Stimulated activated CD8-positive, alpha-beta memory T cell treated with anti-CD3 and anti-CD28 coated beads, Interleukin-15, amount 100 ng/mL, for 4 hours (primary cell): Measurements from ENCODE around the gene HEMGN.
"Not testable (repeated sequence)": the region's sequence is repeated elsewhere in the genome, so short reads cannot be mapped to it uniquely, and the experiment has no call there.

Experiments used
- DNase-seq, 2 donors: peaks; one replicate each; pipeline ENCODE4 v3.0.0-alpha.2; 2020; ENCODE audit warnings: low read depth in 2 of 2

HEMGN gene, protein sequence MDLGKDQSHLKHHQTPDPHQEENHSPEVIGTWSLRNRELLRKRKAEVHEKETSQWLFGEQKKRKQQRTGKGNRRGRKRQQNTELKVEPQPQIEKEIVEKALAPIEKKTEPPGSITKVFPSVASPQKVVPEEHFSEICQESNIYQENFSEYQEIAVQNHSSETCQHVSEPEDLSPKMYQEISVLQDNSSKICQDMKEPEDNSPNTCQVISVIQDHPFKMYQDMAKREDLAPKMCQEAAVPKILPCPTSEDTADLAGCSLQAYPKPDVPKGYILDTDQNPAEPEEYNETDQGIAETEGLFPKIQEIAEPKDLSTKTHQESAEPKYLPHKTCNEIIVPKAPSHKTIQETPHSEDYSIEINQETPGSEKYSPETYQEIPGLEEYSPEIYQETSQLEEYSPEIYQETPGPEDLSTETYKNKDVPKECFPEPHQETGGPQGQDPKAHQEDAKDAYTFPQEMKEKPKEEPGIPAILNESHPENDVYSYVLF

DNA sequence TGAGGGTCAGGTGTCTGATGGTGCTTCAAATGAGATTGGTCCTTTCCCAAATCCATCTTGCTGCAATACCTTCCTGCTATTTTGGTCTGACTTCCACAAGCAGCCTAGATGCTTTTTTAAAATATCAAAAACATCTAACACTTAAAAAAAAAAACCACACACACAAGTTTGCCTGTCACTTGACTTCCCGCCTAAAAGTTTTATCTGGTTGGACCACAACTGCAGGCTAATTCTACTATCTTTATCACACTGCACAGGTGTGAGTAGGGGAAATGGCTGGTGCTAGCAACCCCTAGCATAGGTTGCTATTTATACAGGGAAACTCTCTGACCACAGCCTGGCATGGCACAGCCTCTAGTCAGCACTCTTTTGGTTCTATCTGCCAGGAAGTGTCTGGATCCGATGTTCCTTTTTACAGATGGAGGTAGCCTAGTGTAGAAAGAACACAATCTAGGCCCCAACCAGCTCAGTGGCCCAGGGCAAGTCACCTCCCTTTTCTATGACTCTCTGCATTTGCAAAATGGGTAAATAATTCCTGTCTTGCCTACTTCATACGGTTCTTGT is at the start of gene HEMGN:
Gene HEMGN, minus strand, starts transcription at position 92 of the 564 bp plus-strand sequence. Its CDS starts 36 bp downstream, at position 56.
- peak in 1 of 2 donors; percentile 14 for DNase-seq

DNA sequence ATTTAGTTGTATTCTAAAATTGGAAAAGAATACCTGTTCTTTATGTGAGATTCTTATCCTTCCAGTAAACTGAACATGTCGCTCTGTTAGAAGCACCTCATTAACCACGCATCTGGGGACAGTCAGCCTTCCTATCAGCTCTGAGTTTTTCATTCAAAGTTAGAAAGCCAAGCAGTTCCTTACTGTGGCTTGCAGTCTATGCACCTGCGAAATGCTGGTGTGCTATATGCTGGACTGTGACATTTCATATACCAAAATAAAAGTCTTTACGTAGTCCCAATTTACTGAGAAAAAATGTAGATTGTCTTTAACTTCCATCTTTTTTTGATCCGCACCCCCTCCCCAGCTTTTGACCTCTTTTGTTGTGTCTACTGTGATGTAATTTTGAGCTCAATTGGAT is 49.5 kb upstream of the HEMGN start:
- no peak for DNase-seq

DNA sequence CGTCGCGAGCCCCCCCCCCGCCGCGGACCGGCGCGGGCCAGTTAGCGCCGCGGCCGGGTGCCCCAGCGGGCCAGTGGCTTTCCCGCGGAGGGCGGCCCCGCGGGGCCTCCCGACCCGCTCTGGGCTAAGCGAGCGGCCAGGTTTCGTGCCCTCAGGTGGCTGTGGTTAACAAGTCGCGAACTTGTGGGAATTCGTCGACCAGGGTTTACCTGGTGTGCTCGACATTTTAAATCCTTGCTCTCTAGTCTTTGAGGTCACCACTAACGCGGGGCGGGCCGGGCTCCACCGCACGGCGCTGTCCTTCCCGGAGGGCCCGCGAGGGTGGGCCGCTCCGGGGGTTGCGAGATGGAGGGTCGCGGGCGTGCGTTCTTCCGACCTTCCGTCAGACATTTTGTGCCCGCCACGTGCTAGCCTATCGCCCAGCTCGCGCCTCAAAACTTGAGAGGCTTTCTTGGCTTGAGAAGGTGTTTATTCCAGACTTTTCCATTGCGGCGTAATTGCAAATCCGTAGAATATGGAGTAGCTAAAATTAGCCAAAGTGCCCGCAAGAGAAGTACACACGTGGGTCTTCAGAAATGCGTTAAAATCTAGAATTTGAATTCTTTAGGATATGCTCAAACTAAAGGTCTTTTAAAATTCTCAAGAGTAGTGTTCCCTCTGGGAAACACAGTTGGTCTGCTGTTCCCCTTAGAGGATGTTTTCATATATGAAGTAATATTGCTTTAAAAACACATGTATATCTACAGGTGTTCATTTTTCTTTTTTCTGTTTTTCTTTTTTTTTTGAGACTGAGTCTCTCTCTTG is 47.3 kb upstream of the HEMGN start:
- DNase-seq, result peak; percentile 19 to 36

DNA sequence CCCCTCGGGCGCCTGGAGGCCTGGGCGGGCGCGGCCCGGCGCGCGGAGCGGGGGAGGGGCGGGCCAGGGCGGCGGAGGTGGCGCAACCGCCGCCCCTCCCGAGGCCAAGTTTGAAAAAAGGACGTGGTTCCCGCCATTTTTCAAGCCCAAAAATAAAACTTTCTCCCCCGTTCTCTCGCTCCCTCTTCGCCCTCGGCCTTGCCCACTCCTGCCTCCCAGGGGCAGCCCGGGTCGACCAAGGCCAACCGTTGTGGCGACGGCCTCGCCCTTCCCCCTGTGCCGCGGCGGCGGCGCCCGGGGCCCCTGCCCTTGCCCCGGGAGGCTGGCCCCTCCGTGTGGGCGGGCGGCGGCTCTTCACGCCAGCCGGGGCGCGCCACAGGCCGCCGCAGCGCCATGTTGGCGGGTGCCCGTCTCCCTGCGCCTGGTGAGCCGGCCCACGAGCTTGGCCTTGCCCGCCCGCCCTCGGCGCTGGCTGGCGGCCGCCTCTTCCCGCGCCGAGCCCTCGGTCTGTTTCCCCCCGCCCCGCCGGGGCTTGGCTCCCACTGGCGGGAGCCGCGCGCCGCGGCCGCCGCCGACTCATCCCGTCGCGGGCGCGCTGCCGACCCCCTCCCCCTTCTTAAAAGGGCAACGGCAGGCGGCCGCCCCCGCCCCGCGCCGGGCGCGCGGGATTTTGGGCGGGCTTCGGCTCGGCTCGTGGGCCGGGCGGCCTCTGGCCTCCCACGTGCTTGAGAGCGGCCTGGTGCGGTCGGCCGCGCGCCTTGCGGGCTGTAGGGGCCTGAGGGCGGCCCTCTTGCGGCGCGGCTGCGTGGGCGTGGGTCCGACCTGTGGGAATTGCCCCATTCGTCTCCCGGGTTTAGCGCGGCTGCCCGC is 46.5 kb upstream of the HEMGN start:
- peak; percentile 62 to 74 for DNase-seq

DNA sequence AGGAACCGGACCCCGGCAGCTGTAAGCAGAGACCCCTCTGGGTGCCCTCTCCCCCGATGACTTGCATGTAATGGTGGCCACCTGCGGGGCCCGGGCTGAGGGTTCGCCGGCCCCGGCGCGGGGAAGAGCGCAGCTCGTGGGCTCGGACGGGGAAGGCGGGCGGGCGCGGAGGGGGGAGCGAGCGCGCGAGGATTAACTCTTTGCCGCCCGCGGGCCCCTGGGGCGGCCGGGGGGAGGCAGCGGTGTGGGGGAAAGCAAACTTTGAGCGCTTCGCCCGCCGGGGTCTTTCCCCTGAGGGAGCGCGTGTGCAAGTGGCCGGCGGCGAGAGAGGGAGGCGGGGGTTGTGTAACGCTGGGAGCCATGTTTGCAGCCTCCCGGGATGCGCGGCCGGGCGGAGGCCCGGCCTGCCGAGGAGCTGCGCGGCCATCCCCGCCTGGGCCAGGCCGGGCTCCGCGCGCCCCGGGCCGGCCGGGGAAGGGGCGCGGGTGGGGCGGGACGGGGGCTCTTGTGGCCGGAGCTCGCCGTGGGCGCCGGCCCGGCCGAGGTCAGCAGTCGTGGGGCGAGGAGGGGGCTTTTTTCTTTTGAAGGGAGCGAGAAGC is 45.7 kb upstream of the HEMGN start:
- DNase-seq, result peak; percentile 39 to 46

DNA sequence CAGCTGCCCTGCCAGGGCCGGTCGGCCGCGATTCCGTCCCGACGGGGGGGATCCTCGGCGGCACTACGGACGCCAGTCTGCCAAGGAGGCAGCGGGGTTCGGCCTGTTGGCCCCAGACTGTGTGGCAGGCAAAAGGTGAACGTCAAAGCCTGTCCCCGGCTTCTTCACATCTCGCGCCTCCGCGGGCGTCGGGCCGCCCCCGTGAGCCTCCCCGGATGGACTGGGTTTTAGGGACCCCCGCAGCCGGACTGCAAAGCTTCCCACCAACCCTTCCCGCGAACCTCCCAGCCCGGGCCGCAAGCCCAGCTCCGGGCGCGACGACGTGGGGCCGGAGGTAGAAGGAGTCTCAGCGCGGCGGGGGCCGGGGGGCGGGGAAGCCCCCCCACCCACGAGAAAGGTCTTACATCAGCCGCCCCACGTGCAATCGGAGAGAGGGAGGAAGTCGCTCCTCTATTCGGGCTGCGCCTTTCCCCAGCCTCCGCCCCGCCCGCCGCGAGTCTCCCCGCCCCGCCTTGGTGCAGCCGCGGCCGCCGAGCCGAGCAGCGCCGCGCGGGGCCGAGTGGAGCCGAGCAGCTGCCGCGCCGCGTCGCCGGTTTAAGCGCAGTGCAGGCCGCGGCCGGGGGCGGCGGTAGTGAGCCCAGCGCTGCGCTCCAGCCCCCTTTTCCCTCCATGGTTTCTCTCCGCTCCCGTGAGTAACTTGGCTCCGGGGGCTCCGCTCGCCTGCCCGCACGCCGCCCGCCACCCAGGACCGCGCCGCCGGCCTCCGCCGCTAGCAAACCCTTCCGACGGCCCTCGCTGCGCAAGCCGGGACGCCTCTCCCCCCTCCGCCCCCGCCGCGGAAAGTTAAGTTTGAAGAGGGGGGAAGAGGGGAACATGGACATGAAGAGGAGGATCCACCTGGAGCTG is 45.0 kb upstream of the HEMGN start, which contains the start of gene ANP32B:
Gene ANP32B, plus strand, starts transcription at position 659 of the 906 bp plus-strand sequence. Its CDS starts 215 bp downstream, at position 874.
- peak; percentile 95 to 97 for DNase-seq

DNA sequence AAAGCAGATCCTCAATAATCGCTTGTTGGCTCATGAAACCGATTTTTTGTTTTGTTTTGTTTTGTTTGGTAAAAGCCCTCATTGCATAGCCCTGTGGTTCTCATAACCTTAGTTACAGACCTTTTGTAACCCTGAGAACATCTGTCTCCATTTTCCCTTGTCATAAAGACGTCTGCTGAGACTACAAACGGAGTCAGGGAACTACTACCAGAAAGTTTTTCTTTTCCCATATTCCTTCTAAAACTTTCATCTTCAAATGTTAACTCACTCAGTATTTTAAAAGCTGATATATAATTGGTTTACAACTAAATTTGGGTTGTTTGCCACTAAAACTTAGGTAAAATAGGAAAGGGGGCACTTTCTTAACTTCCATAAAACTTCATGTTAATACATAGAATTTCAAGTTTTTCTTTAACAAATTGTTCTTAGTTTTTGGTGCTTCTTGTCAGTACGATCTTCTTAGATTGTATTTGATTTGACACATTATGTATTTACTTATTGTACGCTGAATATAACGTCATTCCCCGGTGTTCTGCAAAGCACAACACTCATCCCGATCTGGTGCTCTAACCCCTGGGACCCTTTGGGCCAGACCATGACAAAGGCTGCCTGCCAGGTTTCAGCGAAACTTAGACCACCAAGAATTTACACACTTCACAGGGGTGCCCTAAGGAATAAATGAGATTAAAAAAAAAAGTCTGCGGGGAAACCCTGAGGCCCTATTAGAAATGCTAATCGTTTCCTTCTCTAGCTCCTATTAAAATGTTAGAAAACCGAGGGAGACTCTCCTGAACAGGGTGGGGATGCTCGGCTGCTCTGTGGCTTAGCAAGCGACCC is 44.1 kb upstream of the HEMGN start:
- no peak for DNase-seq

DNA sequence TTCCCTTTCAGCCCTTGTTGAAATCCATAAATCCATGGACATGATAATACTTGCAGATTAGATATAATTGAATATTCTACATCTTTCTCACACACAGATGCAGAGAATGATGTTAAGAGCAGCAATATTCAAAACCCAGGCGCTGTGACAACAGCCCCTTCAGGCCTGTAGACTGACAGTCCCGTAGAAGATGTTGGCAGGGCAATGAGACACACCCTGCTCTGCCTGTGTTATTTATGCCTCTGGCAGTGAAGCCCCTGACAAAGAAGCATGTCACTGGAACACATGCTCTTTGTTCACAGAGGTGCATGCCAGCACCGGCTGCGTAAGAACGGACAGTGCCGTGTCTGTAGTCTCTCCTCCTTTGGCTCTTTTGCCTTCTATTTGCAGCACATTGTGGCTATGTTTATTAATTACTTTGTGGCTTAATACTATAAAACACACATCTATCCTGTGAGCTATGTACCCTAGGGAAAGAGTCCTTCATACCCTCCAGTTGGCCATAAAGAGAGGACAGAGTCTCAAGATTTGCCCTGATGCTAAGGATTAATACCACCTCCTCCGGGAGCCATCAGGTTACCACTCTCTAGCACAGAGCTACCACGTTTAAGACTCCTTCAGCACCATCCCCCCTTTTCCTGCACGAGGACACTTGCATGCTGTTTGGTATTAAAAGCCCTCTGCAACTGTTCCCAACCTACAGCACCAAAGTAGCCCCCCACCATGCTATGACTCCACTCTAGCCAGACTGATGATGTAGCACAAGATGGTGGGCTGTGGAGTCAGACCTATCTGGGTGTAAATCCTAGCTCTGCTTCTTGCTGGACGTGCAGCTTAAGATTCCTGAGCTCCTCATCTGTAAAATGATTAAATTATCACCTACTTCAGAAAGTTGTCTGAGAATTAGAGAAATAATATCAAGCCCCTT is 43.2 kb upstream of the HEMGN start:
- DNase-seq, result no peak

DNA sequence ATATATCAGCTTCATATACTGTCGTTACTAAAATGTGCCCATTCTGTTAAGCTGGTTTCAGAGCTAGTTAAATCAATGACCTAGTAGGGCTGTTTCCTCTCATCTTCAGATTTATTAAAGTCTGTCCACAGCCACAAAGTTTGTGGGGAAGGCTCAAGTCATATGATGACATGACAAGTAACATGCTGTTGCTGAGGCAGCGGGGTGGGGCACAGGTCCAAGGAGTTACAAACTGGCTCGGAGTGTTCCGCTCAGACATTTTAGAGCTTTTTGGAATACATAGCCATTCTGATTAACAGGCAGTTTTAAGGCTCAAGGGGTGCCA is 42.5 kb upstream of the HEMGN start:
- no peak for DNase-seq

DNA sequence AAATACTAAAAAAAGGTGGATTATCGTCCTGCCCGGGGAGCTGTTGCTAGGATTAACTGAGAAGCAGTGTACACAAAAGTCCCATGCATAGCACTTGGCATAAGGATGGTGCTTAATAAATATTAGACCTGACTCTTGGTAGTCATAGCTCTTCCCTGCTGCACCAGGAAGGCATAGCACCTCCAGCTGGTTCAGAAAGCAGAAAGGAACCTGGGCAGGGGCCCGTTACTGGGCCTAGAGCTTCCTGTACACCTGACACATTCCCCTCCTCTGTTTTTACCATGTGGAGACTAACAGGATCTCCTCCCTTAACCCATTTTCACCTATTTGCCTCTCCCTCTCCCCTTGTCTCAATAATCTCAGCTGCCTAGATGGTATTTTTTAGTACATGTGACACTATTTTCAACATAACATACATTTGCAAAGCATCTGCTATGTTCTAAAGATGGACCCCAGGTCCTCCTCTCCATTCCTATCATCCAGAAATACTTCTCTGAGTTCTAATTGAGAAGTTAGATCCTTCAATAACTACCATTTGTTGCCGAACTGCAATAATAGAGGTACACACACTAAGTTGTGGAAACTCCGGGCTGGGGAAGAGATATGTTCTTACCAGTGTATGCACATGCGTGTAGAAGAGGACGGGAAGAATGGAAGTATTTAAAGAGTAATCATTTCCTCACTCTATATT is 42.0 kb upstream of the HEMGN start:
- no peak for DNase-seq

DNA sequence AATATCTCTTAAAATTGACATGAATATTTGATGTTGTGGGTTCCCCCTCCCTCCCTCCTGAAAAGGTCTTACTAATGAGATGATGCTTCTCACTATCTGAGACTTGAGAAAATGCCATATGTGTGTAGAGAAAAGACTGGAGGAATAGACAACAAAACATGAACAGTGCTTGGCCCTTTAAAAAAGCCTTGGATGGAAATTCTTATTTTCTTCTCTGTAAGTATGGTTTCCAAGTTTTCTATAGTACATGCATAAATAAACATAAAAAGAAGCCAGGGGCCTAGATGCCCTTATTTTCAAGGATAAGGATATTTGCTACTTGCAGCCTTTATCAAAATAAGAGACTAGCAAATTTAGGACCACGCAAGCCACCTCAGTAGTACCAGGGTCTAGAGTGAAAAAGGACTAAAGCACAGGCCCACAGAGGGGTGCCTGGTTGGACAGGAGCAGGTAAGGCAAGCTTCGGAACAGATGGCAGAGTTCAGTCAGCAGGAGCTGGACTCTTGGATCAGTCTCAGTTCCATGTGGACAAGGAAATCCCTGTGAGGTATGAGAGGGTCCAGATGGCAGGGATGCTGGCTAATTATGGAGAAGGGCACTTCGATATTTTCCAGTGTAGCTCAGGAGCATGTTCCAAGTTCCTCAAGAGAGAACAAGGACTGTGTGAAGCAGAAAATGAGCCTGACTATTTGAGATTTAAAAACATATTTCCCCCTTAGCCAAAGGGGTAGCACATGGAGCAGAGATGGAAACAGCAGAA is 40.6 kb upstream of the HEMGN start:
- no peak for DNase-seq

DNA sequence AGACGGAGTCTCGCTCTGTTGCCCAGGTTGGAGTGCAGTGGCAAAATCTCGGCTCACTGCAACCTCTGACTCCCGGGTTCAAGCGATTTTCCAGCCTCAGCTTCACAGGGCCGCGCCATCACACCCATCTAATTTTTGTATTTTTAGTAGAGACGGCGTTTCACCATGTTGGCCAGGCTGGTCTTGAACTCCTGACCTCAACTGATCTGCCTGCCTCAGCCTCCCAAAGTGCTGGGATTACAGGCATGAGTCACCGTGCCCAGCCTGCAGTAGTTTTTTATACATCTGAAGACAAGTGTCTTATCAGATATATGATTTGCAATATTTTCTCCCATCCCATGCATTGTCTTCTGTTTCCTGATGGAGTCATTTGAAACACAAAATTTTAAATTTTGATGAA is 38.7 kb upstream of the HEMGN start:
- DNase-seq, result not testable (repeated sequence)

DNA sequence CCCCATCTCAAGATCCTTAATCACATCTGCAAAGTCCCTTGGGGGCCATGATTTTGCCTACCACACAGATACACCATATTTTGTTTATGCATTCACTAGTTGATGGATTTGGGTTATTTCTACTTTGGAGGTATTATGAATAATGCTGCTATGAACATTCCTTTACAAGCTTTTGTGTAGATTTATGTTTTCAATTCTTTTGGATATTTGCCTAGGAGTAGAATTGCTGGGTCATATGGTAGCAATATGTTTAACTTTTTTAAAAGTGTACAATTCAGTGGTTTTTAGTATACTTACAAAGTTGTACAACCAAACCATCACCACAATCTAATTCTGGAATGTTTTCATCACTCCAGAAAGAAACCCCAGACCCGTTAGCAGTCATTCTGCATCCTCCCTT is 37.4 kb upstream of the HEMGN start:
- DNase-seq, result no peak

DNA sequence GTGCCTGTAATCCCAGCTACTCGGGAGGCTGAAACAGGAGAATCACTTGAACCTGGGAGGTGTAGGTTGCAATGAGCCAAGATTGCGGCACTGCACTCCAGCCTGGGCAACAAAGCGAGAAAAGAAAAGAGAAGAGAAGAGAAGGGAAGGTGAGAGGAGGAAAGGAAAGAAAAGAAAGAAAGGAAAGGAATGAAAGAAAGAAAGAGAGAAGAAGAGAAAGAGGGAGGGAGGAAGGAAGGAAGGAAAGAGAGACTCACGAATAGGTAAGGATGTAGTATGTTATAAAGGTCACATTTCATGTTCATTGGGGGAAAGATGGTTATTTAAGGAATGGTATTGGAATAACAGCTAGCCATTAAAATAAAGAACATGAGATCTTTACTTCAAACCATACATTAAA is 34.8 kb upstream of the HEMGN start:
- no peak for DNase-seq

DNA sequence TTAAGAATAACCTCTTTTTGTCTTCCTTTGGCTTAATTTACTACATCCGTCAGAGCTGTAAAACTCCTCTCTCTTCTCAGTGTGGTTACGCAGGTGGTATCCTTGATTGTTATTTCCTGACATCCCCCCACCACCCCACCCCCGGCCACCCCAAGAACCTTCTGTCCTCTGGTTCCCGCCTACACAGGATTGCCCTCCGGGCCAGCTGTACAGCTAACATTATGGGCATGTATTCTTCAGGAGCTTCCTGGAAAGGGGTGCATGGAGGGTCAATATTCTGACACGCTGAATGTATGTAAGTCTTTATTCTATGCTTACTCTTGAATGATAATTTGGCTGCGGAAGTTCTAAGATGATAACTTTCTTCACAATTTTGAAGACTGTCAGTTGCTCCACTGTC is 32.2 kb upstream of the HEMGN start:
- no peak for DNase-seq

DNA sequence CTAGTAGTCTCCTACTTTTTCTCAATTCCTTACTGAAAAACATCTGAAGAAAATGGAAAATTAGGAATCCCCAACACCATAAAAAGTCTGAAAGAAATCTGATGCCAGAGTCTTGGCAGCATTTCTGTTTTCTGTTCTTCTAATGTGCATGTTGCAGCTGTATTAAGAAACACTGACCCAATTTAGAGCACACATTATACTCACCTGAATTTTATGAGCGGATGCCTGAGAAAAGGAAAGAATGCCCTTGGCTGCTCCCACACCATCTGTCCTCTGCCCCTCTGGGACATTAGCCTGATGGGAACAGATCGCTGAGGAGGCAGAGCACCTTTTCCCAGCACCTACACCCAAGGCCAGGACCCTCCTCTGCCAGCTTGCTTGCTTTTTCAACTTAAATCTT is 31.0 kb upstream of the HEMGN start:
- no peak for DNase-seq

DNA sequence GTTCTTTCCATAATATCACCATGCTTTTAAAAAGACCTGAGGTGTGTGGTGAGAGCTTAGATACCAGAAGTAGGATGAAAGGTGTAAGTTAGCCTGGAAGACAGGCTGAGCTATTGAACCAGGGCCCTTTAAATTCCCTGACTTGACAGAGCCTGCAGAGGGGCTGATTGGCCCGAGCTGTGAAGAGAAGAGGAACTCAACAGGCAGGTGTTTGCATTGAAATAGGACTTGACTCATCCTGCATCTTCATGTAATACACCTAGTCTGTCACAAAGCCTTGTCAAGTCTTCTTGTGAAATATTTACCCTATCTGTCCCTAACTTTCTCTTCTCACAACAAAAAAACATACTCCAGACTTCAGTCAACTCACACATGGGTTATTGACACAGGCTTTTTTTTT is 28.5 kb upstream of the HEMGN start:
- DNase-seq, result no peak
